Psoas muscle (tissue), 8 donors: Measurements from ENCODE around the gene SH3GL1. TPM values are rescaled to one million over a fixed set of nuclear protein-coding genes. Genes with fewer than 3 reads are reported as not detected.

Experiments
- ATAC-seq, 4 donors: fragments of 200-7000 bp; cut with Tn5 transposase; one replicate each; pipeline ENCODE4 v1.9.1; 2020; ENCODE audit warnings: moderate library complexity in 3 of 4, mild to moderate bottlenecking in 2 of 4
- DNase-seq, 2 donors: peaks; one replicate each; pipeline ENCODE4 v3.0.0-alpha.2; 2020
- H3K27ac ChIP-seq: fragments of 200-600 bp; one replicate; pipeline ENCODE4 v1.8.0; 2022
- H3K27me3 ChIP-seq, 3 donors: fragments of 200-600 bp in 1 of 3; one replicate each; pipeline versions ENCODE4 v1.6.1 to v1.8.0; 2013 to 2022; ENCODE audit warnings: low read length in 2 of 3, mild to moderate bottlenecking in 2 of 3, moderate library complexity in 1 of 3; ENCODE audit not compliant: insufficient read depth in 3 of 3
- H3K36me3 ChIP-seq, 2 donors: fragments of 200-600 bp in 1 of 2; one replicate each; pipeline versions ENCODE4 v1.6.1 to v1.8.0; 2013 to 2022; ENCODE audit warnings: low read depth in 1 of 2, mild to moderate bottlenecking in 1 of 2, moderate library complexity in 1 of 2; ENCODE audit not compliant: insufficient read depth in 1 of 2
- H3K4me1 ChIP-seq: fragments of 200-600 bp; one replicate; pipeline ENCODE4 v1.8.0; 2022
- H3K4me3 ChIP-seq: fragments of 200-600 bp; one replicate; pipeline ENCODE4 v1.8.0; 2022; ENCODE audit warnings: mild to moderate bottlenecking
- H3K9me3 ChIP-seq: fragments of 200-600 bp; one replicate; pipeline ENCODE4 v1.8.0; 2022
- WGBS, 3 donors: extraction: QIAGEN DNeasy Blood & Tissue Kit; methylation state at CpG; one replicate each; pipeline versions ENCODE4 v1.1.6 to v1.1.7; 2013; 5-methylcytosine and 5-hydroxymethylcytosine counted together
- intact Hi-C, 2 donors: fragments of 100-400 bp; cut with DNase I; formaldehyde crosslinking; loops; one replicate each; pipeline versions ENCODE4 v1.11.0 to v1.14.2; 2022
- polyA plus RNA-seq, 3 donors: library from polyadenylated mRNA; stranded (reverse); fragments of 200-250 nt; gene quantifications; one replicate each; pipeline ENCODE4 v1.2.3, GENCODE V29; 2013
- total RNA-seq, 4 donors: library from RNA; stranded (reverse); fragmentation: NEBNext Ultra II Directional in 2 of 4; extraction: Animal tissue kit (Norgen Biotek cat#: 25700) in 2 of 4; gene quantifications; one replicate each; pipeline versions ENCODE4 v1.2.1 to v1.2.4, GENCODE V29; 2021 to 2023
- TF ChIP-seq, protein P1 (sequence below): fragments of 200-600 bp; IDR thresholded peaks from one replicate; pipeline ENCODE4 v1.8.0; 2022; ENCODE audit warnings: antibody characterized with exemption
- donor health status: healthy with polysubstance abuse.
- donor health status: DM: no; HTN: no; CAD: no; lungs with moderate emphysema.
- donor health status: Bipolar disorder and iron deficiency.
- donor health status: healthy.
- donor health status: DM: yes; HTN: yes; CAD: no.
- donor health status: DM: no; HTN: no; CAD: no.
- donor health status: DM: no; HTN: no; CAD: no.
- donor health status: DM: yes; HTN: yes; CAD: no.

Gene SH3GL1
- total and polyA plus RNA-seq, 7 donors = 16.0 to 85.6 (median 23.3) TPM

DNA sequence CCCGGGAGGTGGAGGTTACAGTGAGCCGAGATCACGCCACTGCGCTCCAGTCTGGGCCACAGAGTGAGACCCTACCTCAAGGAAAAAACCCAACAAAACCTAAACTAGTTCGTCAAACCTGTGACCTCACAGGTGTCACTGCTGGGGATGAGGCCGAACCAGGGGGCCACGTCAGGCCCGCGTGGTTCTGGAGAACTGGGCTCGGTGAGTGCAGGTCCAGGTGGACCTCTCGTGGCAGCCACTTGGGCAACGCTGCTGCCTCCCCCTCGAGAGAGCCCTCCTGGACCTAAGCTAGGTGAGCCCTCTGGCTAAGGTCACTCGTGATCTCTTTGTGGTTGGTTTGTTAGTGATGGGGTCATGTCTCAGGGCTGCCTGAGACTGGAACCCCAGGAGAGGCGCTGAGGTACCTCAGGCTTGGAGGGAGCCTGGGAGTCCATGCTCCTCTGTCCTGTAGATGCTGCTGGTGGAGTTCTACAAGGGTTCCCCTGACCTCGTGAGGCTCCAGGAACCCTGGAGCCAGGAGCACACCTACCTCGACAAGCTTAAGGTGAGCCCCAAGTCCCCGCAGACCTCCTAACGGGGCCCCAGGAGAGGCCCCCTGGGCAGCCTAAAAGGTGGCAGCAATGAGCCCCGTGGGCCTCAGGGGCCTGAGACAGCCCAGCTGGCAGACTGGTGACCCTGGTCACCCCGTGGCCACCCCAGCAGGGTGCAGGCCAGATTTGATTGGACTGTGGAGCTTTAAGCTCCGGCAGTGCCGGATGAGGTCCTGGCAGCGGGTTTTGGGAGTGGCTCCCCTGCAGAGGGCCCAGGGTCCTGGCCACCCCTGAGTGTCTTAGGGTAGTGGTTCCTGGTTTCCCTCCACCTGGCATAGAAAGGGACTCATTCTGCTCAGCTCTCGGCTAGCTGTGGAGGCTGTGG, 41.4 kb downstream of the SH3GL1 start:
- WGBS, 3 donors = 88 to 89% (median 88%) methylated on average over 25 of the region's 25 CpGs
- no peak for DNase-seq
- peaks cover 3 to 61% of the 10 kb centered on the region in 2 donors for H3K36me3 ChIP-seq

DNA sequence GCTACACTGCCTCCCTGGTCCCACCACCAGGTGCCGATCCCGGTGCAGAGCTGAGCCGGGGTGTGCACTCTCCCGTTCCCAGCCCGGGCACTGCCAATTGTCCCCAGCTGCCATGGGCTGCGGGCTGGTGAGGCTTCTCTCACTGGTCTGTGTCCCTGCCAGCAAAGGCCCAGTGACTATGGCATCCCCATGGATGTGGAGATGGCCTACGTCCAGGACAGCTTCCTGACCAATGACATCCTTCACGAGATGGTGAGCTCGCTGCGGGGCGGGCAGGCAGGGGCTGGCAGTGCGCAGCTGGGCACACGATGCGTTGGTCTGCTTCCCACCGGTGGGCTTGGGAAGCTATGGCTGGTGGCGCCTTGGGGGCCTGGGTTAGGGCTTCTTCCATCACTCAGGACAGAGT, 42.4 kb downstream of the SH3GL1 start:
- Histone ChIP-seq H3K4me1 (no peaks in the 10 kb centered on the region), H3K4me3 (no peak overlapping the region), H3K27me3 (no peaks in the 10 kb centered on the region), H3K9me3 (no peaks in the 10 kb centered on the region), H3K36me3 (peaks cover 3 to 51% of the 10 kb centered on the region in 2 donors), H3K27ac (no peak overlapping the region)
- no peak for DNase-seq
- TF ChIP-seq, protein P1, sequence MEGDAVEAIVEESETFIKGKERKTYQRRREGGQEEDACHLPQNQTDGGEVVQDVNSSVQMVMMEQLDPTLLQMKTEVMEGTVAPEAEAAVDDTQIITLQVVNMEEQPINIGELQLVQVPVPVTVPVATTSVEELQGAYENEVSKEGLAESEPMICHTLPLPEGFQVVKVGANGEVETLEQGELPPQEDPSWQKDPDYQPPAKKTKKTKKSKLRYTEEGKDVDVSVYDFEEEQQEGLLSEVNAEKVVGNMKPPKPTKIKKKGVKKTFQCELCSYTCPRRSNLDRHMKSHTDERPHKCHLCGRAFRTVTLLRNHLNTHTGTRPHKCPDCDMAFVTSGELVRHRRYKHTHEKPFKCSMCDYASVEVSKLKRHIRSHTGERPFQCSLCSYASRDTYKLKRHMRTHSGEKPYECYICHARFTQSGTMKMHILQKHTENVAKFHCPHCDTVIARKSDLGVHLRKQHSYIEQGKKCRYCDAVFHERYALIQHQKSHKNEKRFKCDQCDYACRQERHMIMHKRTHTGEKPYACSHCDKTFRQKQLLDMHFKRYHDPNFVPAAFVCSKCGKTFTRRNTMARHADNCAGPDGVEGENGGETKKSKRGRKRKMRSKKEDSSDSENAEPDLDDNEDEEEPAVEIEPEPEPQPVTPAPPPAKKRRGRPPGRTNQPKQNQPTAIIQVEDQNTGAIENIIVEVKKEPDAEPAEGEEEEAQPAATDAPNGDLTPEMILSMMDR = no peak
- WGBS, 3 donors = 58 to 64% (median 60%) methylated on average over 16 of the region's 16 CpGs
- peak in 1 of 4 donors; percentile 6 for ATAC-seq
- intact Hi-C loops = no loop called here

More for the DNA sequence above, 41.4 kb downstream of the SH3GL1 start:
- Histone ChIP-seq H3K27me3 (no peaks in the 10 kb centered on the region), H3K4me1 (no peaks in the 10 kb centered on the region), H3K9me3 (no peaks in the 10 kb centered on the region), H3K4me3 (no peak overlapping the region), H3K27ac (no peak overlapping the region)
- no peak for ATAC-seq
- TF ChIP-seq, protein P1 = no peak
- intact Hi-C loops = no loop called here

DNA sequence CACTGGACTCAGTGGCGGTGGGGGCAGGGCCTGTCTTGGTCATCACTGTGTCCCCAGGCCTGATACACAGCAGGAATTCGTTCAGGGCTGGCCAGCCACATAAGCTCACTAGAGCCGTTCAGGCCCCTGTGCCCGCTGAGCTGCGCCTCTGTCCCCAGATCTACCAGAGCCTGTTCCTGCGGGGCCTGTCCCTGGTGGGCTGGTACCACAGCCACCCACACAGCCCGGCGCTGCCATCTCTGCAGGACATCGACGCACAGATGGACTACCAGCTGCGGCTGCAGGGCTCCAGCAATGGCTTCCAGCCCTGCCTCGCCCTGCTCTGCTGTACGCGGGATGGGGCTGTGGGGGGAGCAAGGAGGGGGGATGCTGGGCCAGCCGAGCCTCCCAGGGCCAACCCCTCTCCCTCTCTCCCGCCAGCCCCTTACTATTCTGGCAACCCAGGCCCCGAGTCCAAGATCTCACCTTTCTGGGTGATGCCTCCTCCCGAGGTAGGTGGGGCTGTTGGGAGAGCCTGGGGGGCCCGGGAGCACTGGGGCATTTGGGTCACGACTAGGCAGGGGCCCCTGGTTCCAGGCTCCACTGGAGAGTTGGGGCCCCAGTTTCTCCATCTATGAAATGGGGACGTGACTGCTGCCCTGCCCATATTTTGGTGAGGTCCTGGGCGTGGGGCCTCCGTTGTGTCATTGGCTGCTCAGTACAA, 43.1 kb downstream of the SH3GL1 start:
- 59 to 68% (median 60%) methylated on average over 23 of the region's 23 CpGs for WGBS, 3 donors
- H3K9me3 ChIP-seq = no peaks in the 10 kb centered on the region
- TF ChIP-seq, protein P1 = no peak
- H3K4me1 ChIP-seq = no peaks in the 10 kb centered on the region
- ATAC-seq (peak in 1 of 4 donors; percentile 13), DNase-seq (no peak)
- H3K27me3 ChIP-seq = no peaks in the 10 kb centered on the region
- no peak overlapping the region for H3K27ac ChIP-seq
- no peak overlapping the region for H3K4me3 ChIP-seq
- peaks cover 3 to 44% of the 10 kb centered on the region in 2 donors for H3K36me3 ChIP-seq
- intact Hi-C loops = no loop called here

DNA sequence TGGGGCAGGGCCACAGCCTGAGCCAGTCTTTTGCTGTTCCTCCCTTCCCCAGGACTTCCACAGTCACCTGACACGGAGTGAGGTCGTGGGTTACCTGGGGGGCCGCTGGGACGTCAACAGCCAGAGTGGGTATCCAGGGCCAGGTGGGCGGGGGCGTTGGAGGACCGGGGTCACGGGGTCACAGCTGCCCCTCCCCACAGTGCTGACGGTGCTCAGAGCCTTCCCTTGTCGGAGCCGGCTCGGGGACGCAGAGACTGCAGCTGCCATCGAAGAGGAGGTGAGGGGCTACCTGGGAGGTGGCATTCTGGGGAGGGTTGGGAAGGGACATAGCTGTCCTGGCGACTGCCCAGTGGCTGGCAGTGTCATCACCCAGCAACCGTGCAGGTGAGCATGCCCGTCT, 45.5 kb downstream of the SH3GL1 start:
- DNase-seq (no peak), ATAC-seq (no peak)
- Histone ChIP-seq H3K36me3 (peaks cover 0 to 21% of the 10 kb centered on the region in 2 donors), H3K9me3 (no peaks in the 10 kb centered on the region), H3K4me1 (no peaks in the 10 kb centered on the region), H3K27me3 (no peaks in the 10 kb centered on the region), H3K4me3 (no peak overlapping the region), H3K27ac (no peak overlapping the region)
- intact Hi-C loops = loop anchor here in 1 of 2 donors (2.0 kb wide), 1 partner anchor 88 kb away; no protein-coding TSS in a partner anchor
- TF ChIP-seq, protein P1 = no peak
- 77 to 81% (median 80%) methylated on average over 14 to 17 of the region's 17 CpGs for WGBS, 3 donors
